GM19025 (cell line): ENCODE measurements around the gene FRMD4B.
"Not testable (repeated sequence)": the region's sequence is repeated elsewhere in the genome, so short reads cannot be mapped to it uniquely, and the experiment has no call there.

Source experiments
- ATAC-seq: cut with Tn5 transposase; IDR thresholded peaks from one replicate; pipeline ENCODE4 v1.9.1; 2021; ENCODE audit warnings: mild to moderate bottlenecking, low read depth, moderate library complexity; ENCODE audit not compliant: unreplicated experiment

Gene FRMD4B

GRCh38 chr3:69292185-69292584 lies 93.7 kb downstream of the FRMD4B start:
- no peak for ATAC-seq

- ATAC-seq, result no peak
Measured at GRCh38 chr3:69290430-69290829, 95.5 kb downstream of the FRMD4B start.

DNA sequence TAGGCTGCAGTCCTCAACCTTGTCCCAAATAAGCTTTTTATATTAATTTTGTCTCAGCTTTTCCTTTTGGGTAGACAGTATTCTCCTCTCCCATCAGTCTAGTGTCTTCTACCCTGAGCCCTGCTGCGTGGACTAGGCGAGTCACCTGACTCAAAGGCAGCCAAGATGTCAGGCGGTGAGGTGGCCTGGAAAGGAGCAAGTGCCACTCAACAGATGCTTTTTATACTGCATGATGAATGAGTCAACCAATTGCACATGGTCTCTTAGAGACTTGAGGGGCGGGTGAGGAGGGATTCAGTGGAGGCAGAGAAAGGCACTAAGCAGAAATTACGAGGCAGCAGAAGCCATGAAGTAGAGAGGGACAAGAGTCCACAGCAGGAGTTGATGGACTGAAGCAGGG lies 95.9 kb downstream of the FRMD4B start:
- ATAC-seq, result no peak

DNA sequence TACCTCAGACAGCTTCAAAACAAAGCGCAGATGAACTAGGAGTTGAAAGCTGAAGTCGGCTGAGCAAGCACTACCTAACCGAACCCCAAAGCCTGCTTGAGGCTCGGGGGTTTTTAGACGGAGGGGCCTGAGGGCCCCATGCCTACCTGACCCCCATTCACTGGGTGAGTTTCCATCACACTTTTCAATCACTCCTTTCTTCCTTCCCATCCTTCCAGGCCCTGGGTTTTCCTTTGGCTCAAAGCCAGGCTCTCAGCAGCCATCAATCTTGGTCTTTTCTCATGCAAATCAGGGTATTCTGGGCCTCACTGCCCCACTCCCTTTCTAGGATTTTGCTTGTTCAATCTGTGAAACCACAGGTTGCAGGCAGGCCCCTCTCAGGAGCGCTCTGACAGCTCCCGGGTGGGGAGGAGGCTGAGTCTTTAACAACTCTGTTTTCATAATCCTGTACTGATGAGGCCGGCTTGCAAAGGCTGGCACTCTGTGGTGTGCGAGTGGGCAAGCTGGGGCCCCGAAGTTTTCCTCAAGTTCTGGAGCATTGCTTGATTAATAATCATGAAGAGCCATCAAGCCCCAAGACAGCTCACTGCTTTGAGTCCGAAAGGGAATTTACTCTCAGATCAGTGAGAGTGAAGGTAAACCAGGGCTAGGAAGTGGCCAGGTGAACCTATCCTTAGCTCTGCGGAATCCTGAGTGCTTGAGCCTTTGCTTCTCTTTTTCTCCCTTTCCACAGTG lies 97.6 kb downstream of the FRMD4B start:
- peak; percentile 69 for ATAC-seq

DNA sequence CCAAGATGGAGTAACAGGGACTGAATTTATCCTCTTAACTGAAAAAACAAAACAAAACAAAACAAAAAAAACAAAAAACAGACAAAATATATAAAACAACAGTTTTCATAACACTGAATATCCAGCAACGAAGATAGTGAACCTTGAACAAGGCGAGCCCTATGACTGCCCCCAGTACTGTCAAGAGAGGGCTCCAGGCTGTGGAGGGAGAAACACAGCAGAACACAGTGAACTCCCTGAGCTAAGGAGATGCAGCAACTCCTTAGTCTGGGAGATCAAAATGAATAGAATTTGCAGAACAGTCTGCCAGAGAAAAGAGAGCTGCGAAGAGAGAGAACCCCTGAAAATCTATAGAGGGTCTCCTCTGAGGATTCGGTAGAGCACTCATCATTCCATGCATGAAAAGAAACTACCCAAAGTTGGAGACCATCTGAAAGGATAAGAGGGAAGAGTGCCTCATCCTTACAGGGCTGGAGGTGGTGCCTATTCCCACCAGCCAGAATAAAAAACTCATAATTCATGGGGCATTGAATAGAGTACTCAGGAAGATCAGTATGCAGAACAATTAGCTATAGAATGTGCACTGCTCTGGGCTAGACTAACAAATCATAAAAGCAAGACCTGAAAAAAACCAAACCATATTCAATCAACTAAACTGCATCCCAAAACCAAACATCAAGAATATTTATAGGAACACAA lies 101.8 kb downstream of the FRMD4B start:
- ATAC-seq, result no peak

- ATAC-seq, result no peak
Measured at GRCh38 chr3:69283496-69283895, 102.4 kb downstream of the FRMD4B start.

GRCh38 chr3:69282181-69282580 lies 103.7 kb downstream of the FRMD4B start:
- ATAC-seq, result no peak

DNA sequence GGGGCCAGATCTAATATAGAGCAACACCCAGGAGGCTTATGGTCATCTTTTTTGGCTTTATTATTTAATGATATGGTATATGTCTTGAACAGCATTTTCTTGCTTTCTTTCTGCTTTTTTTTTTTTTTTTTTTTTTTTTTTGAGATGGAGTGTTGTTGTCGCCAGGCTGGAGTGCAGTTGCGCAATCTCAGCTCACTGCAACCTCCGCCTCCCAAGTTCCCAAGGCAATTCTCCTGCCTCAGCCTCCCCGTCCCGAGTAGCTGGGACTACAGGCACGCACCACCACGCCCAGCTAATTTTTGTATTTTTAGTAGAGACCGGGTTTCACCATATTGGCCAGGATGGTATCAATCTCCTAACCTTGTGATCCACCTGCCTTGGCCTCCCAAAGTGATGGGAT lies 108.5 kb downstream of the FRMD4B start:
- ATAC-seq, result not testable (repeated sequence)

DNA sequence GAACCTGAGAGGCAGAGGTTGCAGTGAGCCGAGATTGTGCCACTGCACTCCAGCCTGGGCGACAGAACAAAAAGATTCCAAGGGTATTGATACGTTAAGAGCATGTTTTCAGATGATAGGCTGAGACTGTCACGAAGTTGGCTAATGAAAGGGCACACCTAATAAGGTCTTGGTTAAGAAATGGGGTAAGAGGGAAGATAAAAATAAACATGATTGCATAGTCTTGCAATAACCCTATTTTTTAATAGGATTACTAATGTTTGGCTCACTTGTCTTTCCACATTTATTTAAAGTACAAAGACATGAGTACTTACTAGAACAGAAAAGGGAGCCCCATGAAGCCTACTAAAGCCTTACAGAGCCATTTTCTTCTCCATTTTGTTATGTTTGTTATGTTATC lies 109.0 kb downstream of the FRMD4B start:
- ATAC-seq, result no peak

DNA sequence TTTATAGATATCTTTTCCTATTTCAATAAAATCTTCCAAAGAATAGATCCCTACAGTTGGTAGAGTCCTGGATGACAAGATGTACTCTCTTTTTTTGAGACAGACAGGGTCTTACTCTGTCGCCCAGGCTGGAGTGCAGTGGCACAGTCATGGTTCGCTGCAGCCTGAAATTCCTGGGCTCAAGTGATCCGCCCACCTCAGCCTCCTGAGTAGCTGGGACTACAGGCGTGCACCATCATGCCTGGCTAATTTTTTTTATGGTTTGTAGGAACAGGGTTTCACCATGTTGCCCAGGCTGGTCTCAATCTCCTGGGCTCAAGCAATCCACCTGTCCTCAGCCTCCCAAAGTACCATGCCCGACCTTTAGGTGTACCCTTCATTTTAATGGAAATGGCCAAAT lies 109.7 kb downstream of the FRMD4B start:
- not testable (repeated sequence) for ATAC-seq

GRCh38 chr3:69273896-69274295 lies 112.0 kb downstream of the FRMD4B start:
- no peak for ATAC-seq

DNA sequence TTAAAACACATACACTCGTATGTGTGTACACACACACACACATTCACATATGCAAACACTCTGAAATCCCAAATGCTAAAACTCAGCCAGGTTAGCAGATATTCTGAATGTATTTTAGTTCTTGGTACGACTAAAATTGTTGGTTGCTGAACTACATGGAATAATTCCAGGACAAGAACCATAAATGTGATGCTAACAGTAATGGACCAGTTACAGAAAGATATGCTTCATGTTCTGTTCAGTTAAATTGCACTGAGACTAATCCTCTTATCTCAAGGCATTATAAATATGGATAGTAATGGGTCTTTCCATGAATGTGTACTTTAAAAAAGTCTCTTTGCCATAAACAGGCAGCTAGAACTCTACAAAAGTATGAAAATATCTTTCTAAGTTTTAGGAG lies 113.3 kb downstream of the FRMD4B start:
- no peak for ATAC-seq

- no peak for ATAC-seq
Measured at GRCh38 chr3:69271098-69271497, 114.8 kb downstream of the FRMD4B start.

DNA sequence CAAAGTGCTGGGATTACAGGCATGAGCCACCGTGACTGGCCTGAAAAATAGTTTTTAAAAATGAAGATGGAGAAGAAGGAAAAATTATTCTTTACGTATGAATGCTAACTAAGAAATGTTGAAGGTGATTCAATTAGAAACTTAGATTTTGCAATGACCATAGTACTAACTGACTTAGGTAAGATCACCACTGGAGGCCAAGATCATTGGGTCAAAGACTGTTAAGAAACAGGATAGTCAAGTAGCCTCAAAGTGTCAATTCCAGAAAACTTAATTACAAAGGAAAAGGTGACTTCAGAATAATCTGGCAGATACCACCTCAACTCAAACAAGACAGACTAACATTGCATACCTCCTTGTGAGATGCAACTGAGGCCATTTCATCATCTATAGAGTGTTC lies 119.3 kb downstream of the FRMD4B start:
- ATAC-seq, result no peak

DNA sequence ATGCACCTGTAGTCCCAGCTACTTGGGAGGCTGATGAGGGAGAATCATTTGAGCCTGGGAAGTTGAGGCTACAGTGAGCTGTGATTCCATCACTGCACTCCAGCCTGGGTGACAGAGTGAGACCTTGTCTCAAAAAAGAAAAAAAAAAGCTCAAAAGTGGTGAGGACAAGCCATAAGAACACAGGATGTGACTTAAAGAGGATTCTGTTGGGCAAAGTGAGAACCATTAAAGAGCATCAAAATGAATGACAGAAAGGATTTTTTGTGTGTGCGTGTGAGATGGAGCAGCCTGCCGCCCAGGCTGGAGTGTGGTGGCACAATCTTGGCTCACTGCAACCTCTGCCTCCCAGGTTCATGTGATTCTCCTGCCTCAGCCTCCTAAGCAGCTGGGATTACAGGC lies 119.8 kb downstream of the FRMD4B start:
- ATAC-seq, result not testable (repeated sequence)

DNA sequence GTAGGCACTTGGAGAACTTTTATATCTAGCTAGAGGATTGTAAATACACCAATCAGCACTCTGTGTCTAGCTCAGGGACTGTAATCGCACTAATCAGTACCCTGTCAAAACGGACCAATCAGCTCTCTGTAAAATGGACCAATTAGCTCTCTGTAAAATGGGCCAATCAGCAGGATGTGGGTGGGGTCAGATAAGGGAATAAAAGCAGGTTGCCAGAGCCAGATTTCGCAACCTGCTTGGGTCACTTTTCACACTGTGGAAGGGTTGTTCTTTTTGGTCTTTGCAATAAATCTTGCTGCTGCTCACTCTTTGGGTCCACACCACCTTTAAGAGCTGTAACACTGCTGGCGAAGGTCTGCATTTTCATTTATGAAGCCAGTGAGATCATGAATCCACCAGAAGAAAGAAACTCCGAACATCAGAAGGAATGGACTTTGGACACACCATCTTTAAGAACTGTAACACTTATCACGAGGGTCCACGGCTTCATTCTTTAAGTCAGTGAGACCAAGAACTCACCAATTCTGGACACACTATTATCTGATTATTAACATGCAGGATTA lies 125.0 kb downstream of the FRMD4B start:
- not testable (repeated sequence) for ATAC-seq

GRCh38 chr3:69260216-69260787 lies 125.6 kb downstream of the FRMD4B start:
- no peak for ATAC-seq

- no peak for ATAC-seq
Measured at GRCh38 chr3:69259125-69259524, 126.8 kb downstream of the FRMD4B start.

- ATAC-seq, result no peak
Measured at GRCh38 chr3:69255928-69256327, 130.0 kb downstream of the FRMD4B start.

DNA sequence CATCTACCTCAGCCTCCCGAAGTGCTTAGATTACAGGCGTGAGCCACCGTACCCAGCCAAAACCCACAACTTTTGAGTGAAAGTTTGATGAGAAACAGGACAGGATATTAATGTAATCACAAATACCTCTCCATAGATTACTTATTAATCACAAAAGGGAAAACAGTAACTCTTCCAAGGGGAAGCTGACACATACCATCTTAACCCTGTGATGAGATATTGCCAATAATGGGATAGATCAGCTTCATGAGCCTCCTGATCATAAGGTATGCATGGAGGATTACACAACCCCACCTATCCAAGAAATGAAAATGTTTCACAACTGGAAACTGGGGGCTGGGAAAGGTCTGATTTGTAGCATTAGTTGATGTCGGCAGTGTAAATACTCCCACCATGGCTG lies 131.5 kb downstream of the FRMD4B start:
- ATAC-seq, result no peak

- no peak for ATAC-seq
Measured at GRCh38 chr3:69252631-69253030, 133.3 kb downstream of the FRMD4B start.
